Measurements from ENCODE around the gene FAM234A.

Gene FAM234A

GRCh38 chr16:311725-312124 lies 77.1 kb downstream of the FAM234A start:
- in situ Hi-C loops (cut with HindIII; ENCODE audit: low pct_unique_long_range_greater_than_20kb, low sequenced_read_pairs) = no loop called here
- no peak for DNase-seq (ENCODE audit: low read depth in 1 of 2, low spot score in 1 of 2)
- TF ChIP-seq JUND (IDR thresholded peaks at IDR 0.05; ENCODE audit: low read depth) = no peak

DNA sequence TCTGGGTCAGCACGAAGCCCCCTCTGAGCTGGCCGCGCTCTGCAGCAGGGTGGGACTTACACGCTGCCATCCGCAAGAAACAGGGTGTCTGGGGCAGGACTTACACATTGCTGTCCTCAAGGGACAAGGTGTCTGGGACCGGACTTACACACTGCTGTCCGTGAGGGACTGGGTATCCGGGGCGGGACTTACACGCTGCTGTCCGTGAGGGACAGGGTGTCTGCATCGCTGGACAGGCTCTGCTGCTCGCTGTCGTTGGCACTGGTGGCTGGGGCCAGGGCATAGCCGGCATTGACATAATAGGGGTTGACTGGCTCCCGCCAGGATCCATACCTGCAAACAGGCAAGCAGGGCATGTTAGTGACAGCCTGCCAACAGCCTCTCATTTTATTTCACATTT lies 79.7 kb downstream of the FAM234A start:
- TF ChIP-seq JUND (IDR thresholded peaks at IDR 0.05; ENCODE audit: low read depth) = no peak
- in situ Hi-C loops (cut with HindIII; ENCODE audit: low pct_unique_long_range_greater_than_20kb, low sequenced_read_pairs) = no loop called here
- DNase-seq (ENCODE audit: low read depth in 1 of 2, low spot score in 1 of 2) = no peak

DNA sequence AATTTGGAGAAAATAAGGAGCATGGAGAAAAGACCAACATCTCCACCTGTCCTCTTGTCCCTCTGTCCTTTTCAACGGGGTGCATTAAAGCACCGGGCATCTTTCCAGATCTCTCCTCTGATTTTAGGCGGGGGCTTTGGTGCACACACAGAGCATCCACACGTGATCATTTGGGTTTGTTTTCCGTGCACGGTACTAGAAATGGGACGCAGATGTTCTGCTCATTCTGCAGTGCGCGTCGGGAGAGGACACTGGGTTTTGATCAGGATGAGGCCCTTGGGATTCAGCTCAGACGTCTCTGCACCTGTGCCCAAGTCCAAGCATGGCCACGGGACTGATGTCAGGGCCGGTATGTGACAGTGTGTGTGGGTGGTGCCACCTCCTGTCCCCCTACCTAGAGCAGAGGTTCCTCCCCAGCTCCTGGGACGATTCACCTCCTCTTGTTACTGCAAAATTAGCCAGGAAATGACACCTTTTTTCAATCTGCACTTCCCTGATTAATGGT lies 80.2 kb downstream of the FAM234A start:
- no peak for DNase-seq (ENCODE audit: low read depth in 1 of 2, low spot score in 1 of 2)
- TF ChIP-seq JUND (IDR thresholded peaks at IDR 0.05; ENCODE audit: low read depth) = no peak
- in situ Hi-C loops (cut with HindIII; ENCODE audit: low pct_unique_long_range_greater_than_20kb, low sequenced_read_pairs) = no loop called here

Data from T47D (cell line).